ENCODE data around the gene TRIP11. TPM values are rescaled to one million over a fixed set of nuclear protein-coding genes. Genes with fewer than 3 reads are reported as not detected.

TRIP11 gene
- total RNA-seq, 4 donors from 2014 or later, result 23.3 to 59.1 (median 36.9) TPM

DNA sequence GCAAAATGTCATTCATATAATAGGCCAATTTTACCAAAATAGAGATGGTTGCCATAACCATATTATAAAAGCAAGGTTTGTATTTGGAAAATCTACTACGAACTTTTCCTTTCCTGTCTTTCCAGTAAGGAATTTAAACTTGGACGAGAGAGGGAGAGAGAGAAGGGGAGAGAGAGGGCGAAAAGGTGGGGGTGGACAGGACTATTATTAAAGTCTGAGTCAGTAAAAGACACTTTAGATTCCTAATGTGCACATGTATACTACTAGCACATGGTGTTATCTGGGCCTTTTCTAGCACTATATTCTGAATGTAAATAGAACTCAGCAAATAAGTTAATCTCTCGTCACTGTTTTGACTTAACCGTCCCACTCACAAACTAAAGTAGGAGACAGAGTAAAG is 62.0 kb downstream of the TRIP11 start:
- Histone ChIP-seq H3K36me3 (peaks cover 30% of the 10 kb centered on the region), H3K27ac (no peak overlapping the region), H3K4me3 (no peak overlapping the region), H3K4me1 (peaks cover 13% of the 10 kb centered on the region), H3K27me3 (no peaks in the 10 kb centered on the region), H3K9me3 (no peaks in the 10 kb centered on the region)
- no peak for DNase-seq (ENCODE audit: low spot score in 2 of 2)
- TF ChIP-seq POLR2A (IDR thresholded peaks at IDR 0.05) (no peak), POLR2AphosphoS5 (IDR thresholded peaks at IDR 0.05) (no peak), EP300 (IDR thresholded peaks at IDR 0.05) (no peak)
- TF ChIP-seq, protein P1, sequence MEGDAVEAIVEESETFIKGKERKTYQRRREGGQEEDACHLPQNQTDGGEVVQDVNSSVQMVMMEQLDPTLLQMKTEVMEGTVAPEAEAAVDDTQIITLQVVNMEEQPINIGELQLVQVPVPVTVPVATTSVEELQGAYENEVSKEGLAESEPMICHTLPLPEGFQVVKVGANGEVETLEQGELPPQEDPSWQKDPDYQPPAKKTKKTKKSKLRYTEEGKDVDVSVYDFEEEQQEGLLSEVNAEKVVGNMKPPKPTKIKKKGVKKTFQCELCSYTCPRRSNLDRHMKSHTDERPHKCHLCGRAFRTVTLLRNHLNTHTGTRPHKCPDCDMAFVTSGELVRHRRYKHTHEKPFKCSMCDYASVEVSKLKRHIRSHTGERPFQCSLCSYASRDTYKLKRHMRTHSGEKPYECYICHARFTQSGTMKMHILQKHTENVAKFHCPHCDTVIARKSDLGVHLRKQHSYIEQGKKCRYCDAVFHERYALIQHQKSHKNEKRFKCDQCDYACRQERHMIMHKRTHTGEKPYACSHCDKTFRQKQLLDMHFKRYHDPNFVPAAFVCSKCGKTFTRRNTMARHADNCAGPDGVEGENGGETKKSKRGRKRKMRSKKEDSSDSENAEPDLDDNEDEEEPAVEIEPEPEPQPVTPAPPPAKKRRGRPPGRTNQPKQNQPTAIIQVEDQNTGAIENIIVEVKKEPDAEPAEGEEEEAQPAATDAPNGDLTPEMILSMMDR (IDR thresholded peaks at IDR 0.05), result no peak
- WGBS, result 89% methylated on average over 5 of the region's 5 CpGs

DNA sequence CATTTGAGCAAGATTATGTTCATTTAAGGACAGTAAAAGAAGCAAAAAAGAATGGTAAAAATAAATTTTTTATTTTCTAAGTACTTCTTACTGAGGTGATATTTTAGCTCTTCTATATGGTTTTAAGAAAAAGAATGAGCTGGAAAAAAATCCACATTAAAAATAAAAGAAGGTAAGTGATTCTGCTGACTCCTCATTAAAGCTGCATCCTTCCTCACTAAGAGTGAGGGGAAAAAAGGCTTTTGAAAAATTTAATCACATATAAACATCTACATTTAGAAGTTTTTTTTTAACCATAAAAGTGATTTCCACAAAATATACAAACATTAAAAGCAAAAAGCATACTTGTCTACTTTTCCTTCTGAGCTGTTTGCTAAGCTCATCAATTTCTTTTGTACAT is 64.1 kb downstream of the TRIP11 start:
- no peak for DNase-seq (ENCODE audit: low spot score in 2 of 2)
- peaks cover 13% of the 10 kb centered on the region for H3K4me1 ChIP-seq
- no peaks in the 10 kb centered on the region for H3K27me3 ChIP-seq
- TF ChIP-seq, protein P1 (IDR thresholded peaks at IDR 0.05), result no peak
- TF ChIP-seq EP300 (IDR thresholded peaks at IDR 0.05), result no peak
- no peak for TF ChIP-seq POLR2A (IDR thresholded peaks at IDR 0.05)
- no peak for TF ChIP-seq POLR2AphosphoS5 (IDR thresholded peaks at IDR 0.05)
- no peaks in the 10 kb centered on the region for H3K9me3 ChIP-seq
- H3K4me3 ChIP-seq, result no peak overlapping the region
- H3K27ac ChIP-seq, result no peak overlapping the region
- H3K36me3 ChIP-seq, result peaks cover 43% of the 10 kb centered on the region

DNA sequence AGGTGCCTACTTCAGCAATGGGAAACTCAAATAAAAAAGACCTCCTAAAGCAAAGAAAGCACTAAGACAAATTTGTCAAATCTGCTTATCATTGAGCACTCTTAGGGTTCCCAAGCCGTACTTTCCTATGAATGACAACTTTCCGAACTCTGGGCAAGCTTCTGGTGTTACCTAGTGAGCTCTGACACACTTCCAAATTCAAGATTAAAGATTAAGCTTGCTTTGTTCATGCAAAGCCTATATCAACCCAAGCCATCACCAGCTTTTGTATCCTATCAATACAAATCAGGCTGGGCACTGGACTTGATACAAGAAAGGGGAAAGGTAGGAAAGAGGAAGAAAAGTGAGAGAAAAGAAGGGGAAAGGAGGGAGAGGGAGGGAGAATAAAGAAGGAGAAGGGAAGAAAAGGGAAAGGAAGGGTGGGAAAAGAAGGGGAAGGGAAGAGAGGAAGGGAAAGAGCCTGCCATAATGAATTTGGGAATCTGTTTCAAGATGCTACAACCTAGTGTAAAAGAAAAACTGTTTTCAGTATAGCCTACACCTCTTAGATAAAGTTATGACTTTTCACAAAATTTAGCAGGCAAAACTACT is 68.6 kb downstream of the TRIP11 start:
- WGBS, result 95% methylated on average over 2 of the region's 2 CpGs
- no peaks in the 10 kb centered on the region for H3K4me1 ChIP-seq
- no peak for DNase-seq (ENCODE audit: low spot score in 2 of 2)
- TF ChIP-seq EP300 (IDR thresholded peaks at IDR 0.05), result no peak
- TF ChIP-seq, protein P1 (IDR thresholded peaks at IDR 0.05), result no peak
- TF ChIP-seq POLR2A (IDR thresholded peaks at IDR 0.05), result no peak
- no peak for TF ChIP-seq POLR2AphosphoS5 (IDR thresholded peaks at IDR 0.05)
- peaks cover 65% of the 10 kb centered on the region for H3K36me3 ChIP-seq
- no peaks in the 10 kb centered on the region for H3K27me3 ChIP-seq
- no peaks in the 10 kb centered on the region for H3K9me3 ChIP-seq
- H3K4me3 ChIP-seq, result no peak overlapping the region
- H3K27ac ChIP-seq, result no peak overlapping the region

DNA sequence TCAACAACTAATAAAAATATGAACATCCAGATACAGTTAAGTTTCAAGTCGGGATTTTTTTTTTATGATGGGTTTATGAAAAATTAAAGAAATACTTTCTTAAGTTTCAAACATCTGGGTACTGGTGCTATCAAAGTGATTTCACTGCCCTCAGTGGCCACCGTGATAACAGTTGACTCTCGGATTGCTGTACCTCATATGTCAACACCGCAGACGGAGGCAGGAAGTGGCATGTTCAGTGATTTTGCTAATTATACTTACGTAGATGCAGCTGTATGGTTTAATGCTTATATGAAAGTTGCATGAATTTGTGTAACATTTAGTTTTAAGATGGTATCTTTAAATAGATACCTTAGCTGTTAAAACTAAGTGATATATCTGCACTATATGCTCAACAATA is 71.6 kb downstream of the TRIP11 start:
- no peak overlapping the region for H3K4me3 ChIP-seq
- H3K9me3 ChIP-seq, result no peaks in the 10 kb centered on the region
- 77% methylated on average over 6 of the region's 6 CpGs for WGBS
- TF ChIP-seq, protein P1 (IDR thresholded peaks at IDR 0.05), result no peak
- TF ChIP-seq EP300 (IDR thresholded peaks at IDR 0.05), result no peak
- no peak for TF ChIP-seq POLR2AphosphoS5 (IDR thresholded peaks at IDR 0.05)
- no peak for TF ChIP-seq POLR2A (IDR thresholded peaks at IDR 0.05)
- H3K4me1 ChIP-seq, result no peaks in the 10 kb centered on the region
- H3K27ac ChIP-seq, result no peak overlapping the region
- DNase-seq (ENCODE audit: low spot score in 2 of 2), result no peak
- H3K27me3 ChIP-seq, result no peaks in the 10 kb centered on the region
- peaks cover 48% of the 10 kb centered on the region for H3K36me3 ChIP-seq

DNA sequence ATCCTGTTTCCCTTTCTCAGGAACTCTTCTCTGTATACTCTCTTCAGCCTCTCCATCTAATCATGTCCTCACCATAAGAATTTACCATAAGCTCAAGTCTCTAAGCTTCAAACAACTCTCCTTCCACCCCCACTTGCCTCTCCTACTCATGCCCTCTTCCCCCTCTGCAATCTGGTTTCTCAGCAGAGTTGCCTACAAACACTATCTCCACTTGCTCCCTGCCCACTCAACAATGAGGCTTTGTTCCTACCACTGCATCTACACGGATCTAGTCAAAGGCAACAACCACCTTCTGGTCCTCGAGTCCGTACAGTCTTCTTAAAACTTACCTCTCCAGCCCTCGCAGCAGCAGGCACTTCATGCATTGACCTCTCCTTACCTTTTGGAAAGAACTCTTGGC is 75.1 kb downstream of the TRIP11 start:
- 83% methylated on average over 4 of the region's 4 CpGs for WGBS
- Histone ChIP-seq H3K36me3 (peaks cover 21% of the 10 kb centered on the region), H3K4me1 (no peaks in the 10 kb centered on the region), H3K4me3 (no peak overlapping the region), H3K9me3 (no peaks in the 10 kb centered on the region), H3K27me3 (no peaks in the 10 kb centered on the region), H3K27ac (no peak overlapping the region)
- DNase-seq (ENCODE audit: low spot score in 2 of 2), result no peak
- TF ChIP-seq POLR2AphosphoS5 (IDR thresholded peaks at IDR 0.05) (no peak), POLR2A (IDR thresholded peaks at IDR 0.05) (no peak), EP300 (IDR thresholded peaks at IDR 0.05) (no peak)
- TF ChIP-seq, protein P1 (IDR thresholded peaks at IDR 0.05), result no peak

All from suprapubic skin (tissue), 4 donors.